Left ventricle myocardium superior (tissue), 1 donor: ENCODE data around the gene ANO10. TPM values are rescaled to one million over a fixed set of nuclear protein-coding genes. Genes with fewer than 3 reads are reported as not detected.
"Not testable (repeated sequence)": the region's sequence is repeated elsewhere in the genome, so short reads cannot be mapped to it uniquely, and the experiment has no call there.

Source experiments
- ATAC-seq: fragments of 200-7000 bp; cut with Tn5 transposase; one replicate; pipeline ENCODE4 v1.9.1; 2020; ENCODE audit warnings: mild to moderate bottlenecking, moderate library complexity
- DNase-seq: peaks from one replicate; pipeline ENCODE4 v3.0.0-alpha.2; 2020
- intact Hi-C: fragments of 100-400 bp; cut with micrococcal nuclease; formaldehyde crosslinking; loops from one replicate; pipeline ENCODE4 v1.11.0; 2022
- total RNA-seq: library from RNA; stranded (reverse); fragmentation: NEBNext Ultra II Directional; extraction: Animal tissue kit (Norgen Biotek cat#: 25700); gene quantifications from one replicate; pipeline ENCODE4 v1.2.1, GENCODE V29; 2021
- donor health status: DM: no; HTN: yes; CAD: no; lungs with severe emphysema.

ANO10 gene
- total RNA-seq, 1 donor from 2014 or later = 10.5 TPM

DNA sequence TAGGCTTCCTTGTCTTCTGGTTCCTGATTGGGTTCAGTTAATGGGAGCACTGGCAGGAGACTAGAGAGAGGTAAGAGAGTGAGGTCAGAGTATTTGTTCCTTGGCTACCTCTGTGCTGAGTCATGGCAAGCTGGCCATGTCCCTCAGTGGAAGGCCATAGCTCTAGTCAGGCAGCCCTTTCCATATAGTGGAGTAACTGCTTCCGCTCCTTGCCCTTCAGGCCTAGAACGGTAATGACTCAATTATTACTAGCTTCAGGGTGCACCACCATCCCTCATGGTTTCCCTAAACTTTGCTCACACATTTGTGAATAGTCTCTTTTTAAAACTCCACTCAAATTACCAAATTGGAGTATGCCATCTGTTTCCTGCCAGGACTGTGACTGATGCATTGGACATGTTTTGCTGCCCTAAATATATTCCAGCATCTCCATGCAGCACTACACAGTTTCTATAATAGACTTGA, 10.5 kb upstream of the ANO10 start:
- ATAC-seq = no peak
- DNase-seq = no peak
- intact Hi-C loops = no loop called here

DNA sequence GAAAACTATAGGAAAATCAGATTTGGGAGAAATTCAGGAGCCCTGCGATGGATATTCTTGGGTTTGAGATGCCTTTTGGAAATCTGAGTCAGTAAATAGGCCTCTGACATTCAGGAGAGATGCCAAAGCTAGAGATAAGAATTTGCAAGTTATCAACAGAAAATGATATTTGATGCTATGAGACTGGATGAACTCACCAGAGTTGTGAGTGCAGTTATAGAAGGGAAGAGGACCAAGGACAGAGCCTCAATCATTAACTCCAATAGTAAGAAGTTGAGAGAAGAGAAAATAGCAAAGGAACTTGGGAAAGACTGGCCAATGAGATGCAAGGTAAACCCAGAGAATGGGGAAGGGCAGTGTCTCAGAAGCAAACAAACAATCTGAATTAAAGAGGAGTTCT, 7.9 kb upstream of the ANO10 start:
- no peak for ATAC-seq
- intact Hi-C loops = no loop called here
- DNase-seq = no peak

DNA sequence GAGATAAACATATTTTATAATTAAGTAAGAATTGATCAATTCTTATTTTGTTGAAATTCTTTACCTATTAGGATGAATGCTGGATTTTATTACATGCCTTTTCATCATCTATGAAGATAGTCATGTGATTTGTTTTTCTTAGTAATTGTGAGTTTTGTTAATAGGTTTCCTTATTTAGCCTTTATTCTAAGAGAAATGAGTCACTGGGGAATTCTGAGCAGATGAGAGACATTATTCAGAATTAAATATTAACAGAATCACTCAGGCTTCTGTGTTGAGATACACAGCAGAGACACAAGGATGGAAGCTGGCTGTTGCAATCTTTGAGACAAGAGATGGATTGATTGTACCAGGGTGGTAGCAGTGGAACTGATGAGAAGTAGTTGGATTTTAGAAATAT, 7.4 kb upstream of the ANO10 start:
- no peak for ATAC-seq
- no peak for DNase-seq
- intact Hi-C loops = no loop called here

DNA sequence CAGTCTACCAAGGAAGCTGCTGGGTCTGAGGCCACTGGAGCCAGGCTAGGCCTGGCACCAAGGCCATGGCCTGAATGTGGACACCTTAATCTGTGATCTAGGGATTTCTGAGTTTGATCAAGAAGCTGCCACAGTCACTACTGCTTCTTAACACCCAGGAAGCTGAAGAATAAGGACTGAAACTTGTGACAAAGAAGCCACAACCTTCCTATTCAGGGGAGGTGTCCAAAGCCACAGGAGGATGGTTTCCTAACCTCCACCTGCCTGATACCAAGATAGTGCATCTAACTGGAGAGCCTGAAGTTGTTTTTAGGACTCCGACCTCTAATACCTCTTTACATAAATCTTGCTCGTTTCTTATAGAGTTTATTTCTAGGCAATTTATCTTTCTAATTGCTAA, 5.5 kb upstream of the ANO10 start:
- ATAC-seq = no peak
- intact Hi-C loops = no loop called here
- DNase-seq = no peak

DNA sequence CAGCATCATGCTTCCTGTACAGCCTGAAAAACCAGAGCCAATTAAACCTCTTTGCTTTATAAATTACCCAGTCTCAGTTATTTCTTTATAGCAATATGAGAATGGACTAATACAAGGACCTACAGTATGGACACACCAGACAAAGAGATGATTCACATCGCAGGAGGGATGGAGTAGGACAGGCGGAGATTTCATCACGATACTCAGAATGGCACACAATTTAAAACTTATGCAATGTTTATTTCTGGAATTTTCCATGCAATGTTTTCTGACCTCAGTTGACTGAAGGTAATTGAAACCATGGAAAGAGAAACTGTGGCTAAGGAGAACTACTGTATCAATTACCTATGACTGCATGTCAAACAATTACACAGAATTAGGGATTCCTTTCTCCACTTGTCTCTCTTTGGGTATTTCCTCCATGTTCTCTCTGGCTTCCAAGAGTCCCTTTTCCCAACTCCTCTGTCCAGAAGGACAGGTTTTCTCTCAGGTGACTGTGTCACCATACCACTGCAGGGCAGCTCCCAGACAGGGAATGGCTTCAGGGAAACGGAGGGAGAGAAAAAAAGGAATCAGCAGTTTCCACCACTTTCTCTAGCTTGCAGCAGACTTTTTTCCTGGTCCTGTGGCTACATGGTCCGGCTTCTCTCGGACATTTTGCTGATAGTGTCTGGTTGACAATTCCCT, 3.0 kb upstream of the ANO10 start:
- ATAC-seq (no peak), DNase-seq (no peak)
- intact Hi-C loops = no loop called here

DNA sequence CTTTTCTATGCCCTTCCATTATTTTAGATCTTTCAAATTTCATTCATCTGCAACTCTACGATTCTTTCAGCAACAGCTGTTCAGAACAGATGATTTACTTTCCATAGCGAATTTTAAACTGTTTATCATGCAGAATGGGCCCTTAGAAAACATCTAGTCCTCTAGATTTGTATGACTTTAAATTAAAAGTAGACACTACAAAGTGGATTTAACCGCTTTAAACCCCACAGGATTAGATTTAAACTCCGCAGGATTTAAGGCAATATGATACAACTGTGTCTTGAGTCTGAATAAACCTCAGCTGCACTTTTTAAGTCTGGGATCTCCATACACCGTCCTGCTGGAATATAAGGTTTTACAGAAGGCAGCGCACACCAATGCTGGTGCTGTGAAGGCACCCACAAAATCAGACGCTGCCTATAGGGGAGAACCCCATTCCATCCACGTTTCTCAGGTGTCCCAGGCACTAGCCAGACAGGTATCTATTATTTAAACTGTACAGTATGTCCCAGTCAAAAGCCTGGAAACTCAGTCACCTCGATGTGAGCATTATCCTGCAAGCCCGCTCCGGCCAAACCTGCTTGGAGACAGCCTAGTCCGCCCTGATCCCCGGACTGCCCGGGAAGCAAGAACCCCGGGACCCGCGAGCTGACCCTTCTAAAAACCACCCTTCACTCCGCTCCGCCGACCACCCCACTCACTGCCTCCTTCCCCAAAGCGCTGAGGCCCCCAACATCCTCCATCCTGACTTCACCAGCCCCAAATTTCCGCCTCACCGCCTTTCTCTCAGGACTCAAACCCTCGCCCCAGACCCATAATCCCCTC, 768 bp downstream of the ANO10 start:
- no peak for DNase-seq
- peak; percentile 2 for ATAC-seq
- intact Hi-C loops = no loop called here

DNA sequence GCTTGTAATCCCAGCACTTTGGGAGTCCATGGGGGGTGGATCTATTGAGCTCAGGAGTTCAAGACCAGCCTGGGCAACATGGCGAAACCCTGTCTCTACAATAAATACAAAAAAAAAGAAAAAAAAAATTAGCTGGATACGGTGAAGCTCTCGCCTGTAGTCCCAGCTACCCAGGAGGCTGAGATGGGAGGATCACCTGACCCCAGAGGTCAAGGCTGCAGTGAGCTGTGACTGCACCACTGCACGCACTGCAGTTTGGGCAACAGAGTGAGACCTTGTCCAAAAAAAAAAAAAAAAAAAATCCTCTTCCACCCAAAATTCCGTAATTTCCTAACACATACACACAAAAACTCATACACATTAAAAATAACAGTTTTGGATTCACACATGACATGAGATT, 2.2 kb downstream of the ANO10 start:
- no peak for ATAC-seq
- intact Hi-C loops = no loop called here
- DNase-seq = no peak

DNA sequence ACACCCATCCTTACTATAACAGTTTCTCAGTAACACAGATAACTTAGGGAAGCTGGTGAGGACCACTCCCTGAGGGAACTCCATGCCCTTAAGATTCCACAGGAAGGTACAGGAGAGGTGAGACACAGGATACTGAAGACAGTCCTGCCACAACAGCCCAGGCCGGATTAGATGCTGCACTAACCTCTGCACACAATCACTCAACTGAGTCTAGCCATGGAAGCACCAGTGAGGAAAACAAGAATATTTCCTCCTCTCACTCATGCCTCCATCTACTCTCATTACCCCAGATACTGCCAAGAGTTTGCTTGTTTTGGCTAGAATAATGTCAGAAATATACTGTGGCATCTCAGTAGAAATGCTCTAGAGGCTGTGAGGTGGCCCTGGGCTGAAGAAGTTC, 3.7 kb downstream of the ANO10 start:
- no peak for DNase-seq
- intact Hi-C loops = no loop called here
- ATAC-seq = no peak

DNA sequence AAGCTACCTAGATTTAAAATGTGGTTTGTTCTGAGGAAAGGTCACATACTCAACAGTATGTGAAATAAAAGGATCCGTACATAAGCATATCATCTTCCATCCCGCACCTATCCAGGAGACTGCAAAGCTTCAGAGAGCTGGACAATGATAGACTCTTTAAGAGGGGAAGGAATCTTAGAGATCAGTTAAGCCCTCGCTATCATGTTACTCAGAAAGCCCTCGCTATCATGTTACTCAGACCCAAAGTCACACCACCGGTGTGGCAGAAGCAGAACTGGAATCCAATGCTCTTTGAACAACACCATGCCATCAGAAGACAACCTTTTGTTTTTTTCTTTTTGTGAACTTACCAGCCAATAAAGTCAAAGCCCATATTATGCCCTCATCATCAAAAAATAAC, 5.8 kb downstream of the ANO10 start:
- intact Hi-C loops = no loop called here
- no peak for ATAC-seq
- no peak for DNase-seq

DNA sequence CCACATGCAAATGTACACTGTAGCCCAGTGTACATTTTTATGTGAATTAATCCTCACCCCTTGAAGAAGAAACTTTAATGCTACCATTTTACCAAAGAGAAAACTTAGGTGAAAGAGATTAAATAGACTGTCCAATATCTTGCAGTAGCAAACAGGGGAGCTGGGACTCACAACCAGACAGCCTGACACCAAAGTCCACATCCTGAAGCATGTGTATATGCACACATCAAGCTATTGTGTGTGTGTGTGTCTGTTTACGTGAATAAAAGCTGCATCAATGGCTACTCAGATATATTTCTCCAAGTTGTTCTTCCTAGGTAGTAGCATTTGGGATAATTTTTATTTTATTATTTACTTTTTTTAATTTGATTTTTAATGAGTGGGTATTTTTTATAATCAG, 6.7 kb downstream of the ANO10 start:
- no peak for DNase-seq
- intact Hi-C loops = no loop called here
- ATAC-seq = no peak

DNA sequence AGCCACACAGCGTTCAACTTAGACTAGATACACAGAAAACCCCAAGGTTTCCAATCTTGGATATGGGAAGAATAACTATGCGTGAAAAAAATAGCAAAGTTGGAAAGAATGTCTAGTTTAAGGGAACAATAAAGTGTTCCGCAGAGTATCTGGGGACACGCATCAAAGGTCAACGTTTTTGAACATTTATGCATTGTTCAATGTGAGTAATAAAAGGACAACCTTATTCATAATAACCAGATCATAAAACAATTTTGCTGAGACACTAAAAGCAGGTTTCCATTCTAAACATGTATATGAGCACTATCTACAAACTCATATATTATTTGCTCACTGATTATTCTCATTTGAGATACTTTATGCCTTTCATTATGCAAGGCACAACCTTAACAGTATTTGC, 7.8 kb downstream of the ANO10 start:
- intact Hi-C loops = no loop called here
- no peak for ATAC-seq
- DNase-seq = no peak

DNA sequence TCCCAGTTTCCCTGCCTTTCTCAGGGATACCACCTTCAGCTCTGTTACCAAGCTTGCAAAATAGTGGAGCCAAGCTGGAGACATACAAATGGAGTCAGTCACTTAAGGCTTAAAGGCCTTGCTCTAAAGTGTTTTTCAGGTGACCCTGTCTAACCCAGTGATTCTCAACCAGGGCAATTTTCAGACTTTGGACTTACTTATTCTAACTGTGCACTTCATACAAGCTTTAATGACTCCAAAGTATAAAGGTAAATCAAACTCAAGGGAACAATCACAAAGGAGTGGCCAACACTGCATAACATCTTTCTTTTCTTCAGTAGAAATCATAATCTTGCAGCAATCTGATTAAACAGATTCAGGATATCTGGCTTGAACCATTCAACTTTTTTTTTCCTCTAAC, 9.4 kb downstream of the ANO10 start:
- intact Hi-C loops = no loop called here
- ATAC-seq = no peak

DNA sequence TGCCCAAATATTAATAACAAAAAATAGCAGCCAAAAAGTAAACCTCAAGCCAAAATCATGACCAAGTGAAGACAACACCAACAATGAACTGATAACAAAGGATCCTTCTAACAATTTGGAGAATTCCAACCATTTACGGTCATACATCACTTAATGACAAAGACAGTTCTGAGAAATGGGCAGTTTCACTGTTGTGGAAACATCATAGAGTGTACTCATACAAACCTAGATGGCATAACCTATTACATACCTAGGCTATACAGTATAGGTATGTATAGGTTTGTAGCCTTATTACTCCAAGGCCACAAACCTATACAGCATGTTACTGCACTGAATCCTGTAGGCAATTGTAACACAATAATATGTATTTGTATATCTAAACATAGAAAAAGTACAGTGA, 12.4 kb downstream of the ANO10 start:
- intact Hi-C loops = no loop called here
- ATAC-seq (no peak), DNase-seq (no peak)

More for the DNA sequence above, 9.4 kb downstream of the ANO10 start:
- no peak for DNase-seq

DNA sequence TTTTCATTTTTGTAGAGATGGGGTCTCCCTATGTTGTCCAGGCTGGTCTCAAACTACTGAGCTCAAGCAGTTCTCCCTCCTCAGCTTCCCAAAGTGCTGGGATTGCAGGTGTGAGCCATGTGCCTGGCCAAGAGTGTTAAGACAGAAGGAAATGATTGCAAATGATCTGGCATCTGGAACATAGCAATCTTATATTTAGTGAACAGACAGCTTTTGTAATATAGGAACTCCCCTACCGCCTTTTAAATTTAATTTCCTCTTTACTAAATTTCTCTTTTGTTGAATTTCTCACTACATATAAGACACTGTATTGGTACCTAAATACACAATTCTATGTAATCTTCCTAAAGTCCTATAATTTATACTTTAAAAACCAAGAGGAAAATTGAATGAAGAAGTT, 13.1 kb downstream of the ANO10 start:
- intact Hi-C loops = no loop called here
- ATAC-seq = no peak
- DNase-seq = no peak

DNA sequence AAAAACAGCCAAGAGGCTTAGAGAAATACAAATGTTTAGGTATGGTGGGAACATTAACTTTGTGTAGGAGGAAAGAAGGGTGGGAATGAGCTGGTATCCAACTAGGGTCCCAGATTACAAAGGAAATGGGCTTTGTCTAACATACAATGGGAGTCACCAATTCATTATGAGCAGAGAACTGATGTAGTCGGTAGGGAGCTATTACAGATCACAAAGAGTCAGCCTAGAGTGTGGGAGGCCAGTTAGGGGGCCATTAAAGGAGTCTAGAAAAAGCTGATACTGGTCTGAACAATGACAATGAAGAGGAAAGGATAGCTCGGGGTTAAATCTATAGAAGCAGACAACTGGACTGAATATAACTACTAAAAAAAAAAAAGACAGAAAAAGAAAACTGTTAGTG, 15.5 kb downstream of the ANO10 start:
- no peak for ATAC-seq
- DNase-seq = no peak
- intact Hi-C loops = no loop called here

DNA sequence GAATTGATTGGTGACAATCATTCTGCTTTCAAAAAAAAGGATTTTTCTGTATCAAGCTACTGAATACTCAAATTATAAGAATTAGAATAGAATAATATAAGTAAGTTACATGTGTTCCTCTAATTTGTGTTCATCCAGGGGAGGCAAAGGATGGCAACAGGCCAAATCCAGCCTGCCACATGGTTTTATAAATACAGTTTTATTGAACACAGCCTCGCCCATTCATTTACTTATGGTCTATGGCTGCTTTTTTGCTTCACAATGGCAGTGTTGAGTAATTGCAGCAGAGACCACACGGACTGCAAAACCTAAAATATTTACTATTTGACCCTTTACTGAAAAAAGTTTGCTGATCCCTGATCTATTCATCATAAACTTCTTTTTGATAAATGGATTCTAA, 21.9 kb downstream of the ANO10 start:
- ATAC-seq, DNase-seq, intact Hi-C loops: not testable (repeated sequence)

DNA sequence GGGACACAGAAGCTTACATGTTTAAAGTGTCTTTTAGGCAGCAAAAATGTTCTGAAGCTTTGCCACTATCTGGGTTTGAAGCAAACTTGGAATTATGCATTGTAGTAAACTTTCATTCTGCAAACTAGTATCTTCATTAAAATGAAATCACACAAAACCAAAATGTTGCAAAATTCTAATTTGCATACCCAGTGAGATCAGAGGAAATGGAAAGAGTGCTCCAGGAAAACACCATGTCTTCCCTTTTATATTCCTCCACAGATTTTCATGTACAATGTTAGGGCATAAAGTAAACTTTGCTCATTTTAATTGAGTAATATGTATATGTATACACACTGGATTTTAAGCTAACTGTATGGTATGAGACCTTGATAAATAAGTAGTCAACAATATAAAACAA, 23.9 kb downstream of the ANO10 start:
- DNase-seq (no peak), ATAC-seq (no peak)
- intact Hi-C loops = no loop called here

DNA sequence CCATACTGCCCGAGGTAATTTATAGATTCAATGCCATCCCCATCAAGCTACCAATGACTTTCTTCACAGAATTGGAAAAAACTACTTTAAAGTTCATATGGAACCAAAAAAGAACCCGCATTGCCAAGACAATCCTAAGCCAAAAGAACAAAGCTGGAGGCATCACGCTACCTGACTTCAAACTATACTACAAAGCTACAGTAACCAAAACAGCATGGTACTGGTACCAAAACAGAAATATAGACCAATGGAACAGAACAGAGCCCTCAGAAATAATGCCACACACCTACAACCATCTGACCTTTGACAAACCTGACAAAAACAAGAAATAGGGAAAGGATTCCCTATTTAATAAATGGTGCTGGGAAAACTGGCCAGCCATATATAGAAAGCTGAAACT, 25.6 kb downstream of the ANO10 start:
- intact Hi-C loops, ATAC-seq: not testable (repeated sequence)

DNA sequence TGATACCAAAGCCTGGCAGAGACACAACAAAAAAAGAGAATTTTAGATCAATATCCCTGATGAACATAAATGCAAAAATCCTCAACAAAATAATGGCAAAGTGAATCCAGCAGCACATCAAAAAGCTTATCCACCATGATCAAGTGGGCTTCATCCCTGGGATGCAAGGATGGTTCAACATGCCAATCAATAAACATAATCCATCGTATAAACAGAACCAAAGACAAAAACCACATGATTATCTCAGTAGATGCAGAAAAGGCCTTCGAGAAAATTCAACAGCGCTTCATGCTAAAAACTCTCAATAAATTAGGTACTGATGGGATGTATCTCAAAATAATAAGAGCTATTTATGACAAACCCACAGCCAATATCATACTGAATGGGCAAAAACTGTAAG, 26.5 kb downstream of the ANO10 start:
- intact Hi-C loops, DNase-seq, ATAC-seq: not testable (repeated sequence)

More for the DNA sequence above, 25.6 kb downstream of the ANO10 start:
- not testable (repeated sequence) for DNase-seq

DNA sequence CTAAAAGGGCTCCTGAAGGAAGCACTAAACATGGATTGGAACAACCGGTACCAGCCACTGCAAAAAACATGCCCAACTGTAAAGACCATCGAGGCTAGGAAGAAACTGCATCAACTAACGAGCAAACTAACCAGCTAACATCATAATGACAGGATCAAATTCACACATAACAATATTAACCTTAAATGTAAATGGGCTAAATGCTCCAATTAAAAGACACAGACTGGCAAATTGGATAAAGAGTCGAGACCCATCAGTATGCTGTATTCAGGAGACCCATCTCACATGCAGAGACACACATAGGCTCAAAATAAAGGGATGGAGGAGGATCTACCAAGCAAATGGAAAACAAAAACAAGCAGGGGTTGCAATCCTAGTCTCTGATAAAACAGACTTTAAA, 28.2 kb downstream of the ANO10 start:
- intact Hi-C loops, ATAC-seq, DNase-seq: not testable (repeated sequence)

DNA sequence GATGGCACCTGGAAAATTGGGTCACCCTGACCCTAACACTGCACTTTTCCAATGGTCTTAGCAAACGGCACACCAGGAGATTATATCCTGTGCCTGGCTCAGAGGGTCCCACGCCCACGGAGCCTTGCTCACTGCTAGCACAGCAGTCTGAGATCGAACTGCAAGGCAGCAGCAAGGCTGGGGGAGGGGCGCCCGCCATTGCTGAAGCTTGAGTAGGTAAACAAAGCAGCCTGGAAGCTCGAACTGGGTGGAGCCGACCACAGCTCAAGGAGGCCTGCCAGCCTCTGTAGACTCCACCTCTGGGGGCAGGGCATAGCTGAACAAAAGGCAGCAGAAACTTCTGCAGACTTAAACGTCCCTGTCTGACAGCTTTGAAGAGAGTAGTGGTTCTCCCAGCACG, 29.9 kb downstream of the ANO10 start:
- intact Hi-C loops, ATAC-seq, DNase-seq: not testable (repeated sequence)
